GM18526 (cell line): ENCODE results near the gene SH3BGRL2.

Experiments used
- POLR2A ChIP-seq: IDR thresholded peaks from 3 replicates; pipeline ENCODE4 v1.6.1; 2011; ENCODE audit not compliant: insufficient read length; ENCODE audit errors: extremely low read depth

SH3BGRL2 gene

DNA sequence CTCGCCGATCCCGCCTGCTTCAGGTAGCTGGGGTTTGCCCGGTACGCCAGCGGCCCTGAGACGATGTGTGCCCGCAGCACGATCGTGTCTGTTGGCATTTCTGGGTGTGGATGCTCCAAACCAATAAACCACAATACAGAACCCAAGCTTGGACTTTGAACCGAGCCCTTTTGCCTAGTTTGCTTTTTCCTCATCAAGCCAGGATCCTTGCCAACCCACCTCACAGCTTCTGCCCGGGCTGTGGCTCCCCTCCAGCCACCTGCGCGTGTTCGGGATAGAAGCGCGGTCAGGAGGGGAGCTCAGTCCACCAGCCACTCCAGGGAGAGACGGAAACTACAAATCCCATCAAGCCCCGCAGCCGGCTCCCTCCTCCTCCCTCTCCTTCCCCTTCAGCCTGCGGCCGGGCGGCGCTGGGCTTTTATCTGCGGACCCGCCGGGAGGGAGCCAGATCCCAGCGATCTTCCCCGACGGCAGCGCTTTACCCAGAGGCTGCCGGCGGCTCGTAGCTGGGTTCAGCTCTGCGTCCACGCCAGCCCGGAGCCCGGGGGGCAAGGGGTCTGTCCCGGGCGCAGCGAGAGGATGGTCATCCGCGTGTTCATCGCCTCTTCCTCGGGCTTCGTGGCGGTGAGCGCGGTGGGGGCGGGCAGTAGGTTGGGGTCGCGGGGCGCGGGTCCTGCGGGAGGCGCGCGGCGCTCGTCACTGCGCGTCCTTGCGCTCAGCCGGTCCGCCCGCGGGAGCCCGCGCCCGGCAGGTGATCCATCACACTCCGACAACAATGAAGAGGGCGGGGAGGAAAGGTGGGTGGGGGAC, at the start of gene SH3BGRL2:
Gene SH3BGRL2 (plus strand): TSS at position 447 of the 810 bp plus-strand sequence. CDS start 133 bp downstream, at position 580.
- TF ChIP-seq POLR2A = no peak

DNA sequence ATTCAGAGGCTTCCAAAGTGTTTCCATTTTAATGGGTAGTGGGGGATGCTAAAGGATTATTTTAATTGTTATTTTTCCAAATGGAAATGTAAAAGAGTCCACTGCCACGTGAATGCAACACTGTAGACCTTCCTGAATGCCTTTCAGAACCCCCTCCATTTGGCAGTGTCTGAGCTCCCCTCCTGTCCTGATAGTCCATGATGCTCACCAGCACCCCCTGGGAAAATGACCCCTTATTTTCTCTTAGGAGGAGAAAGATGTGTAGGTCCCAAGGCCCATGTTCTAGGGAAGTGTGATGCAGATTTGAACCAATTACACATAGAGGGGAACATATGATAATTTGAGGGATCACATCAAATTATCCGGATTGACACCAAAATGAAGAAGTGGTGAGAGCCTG, 46.8 kb upstream of the SH3BGRL2 start:
- no peak for TF ChIP-seq POLR2A

DNA sequence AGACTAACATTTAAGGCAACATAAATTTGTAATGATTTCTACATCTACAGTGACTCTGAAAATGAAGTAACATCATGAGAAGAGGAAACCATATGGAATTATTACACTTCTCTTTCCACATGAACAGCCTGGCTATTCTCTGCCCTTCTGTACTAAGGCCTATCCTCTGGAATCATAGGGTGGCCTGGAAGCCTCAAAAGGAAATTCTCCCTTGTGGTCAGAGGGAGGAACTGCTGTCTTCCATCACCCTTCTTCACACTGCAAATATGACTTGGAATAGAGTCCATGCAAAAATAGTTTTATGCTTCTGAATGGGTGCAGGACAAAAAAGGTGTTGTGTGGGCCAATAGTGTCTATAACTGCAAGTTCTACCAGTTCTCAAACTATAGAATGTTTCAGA, 44.6 kb upstream of the SH3BGRL2 start:
- no peak for TF ChIP-seq POLR2A

DNA sequence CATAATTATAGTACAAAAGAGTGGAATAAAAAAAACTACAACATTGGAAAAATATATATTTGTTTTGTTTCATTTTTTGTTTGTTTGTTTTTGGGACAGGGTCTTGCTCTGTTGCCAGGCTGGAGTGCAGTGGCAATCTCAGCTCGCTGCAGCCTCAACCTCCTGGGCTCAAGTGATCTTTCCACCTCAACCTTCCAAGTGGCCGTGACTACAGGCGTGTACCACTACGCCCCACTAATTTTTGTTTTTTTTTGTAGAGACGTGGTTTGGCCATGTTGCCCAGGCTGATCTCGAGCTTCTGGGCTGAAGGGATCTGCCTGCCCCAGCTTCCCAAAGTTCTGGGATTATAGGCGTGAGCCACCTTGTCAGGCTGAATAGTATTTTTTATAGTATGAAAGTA, 41.4 kb upstream of the SH3BGRL2 start:
- TF ChIP-seq POLR2A = no peak

DNA sequence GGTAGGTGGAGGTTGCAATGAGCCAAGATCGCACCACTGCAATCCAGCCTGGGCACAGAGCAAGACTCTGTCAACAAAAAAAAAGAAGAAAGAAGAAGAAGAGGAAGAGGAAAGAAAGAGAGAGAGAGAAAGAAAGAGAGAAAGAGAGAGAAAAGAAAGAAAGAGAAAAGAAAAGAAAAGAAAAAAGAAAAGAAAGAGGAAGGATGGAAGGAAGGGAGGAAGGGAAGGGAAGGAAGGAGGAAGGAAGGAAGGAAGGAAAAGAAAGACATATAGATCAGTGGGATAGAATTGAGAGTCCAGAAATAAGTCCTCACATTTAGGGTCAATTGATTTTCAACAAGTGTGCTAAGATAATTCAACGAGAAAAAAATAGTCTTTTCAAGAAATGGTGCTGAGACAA, 34.0 kb upstream of the SH3BGRL2 start:
- no peak for TF ChIP-seq POLR2A

DNA sequence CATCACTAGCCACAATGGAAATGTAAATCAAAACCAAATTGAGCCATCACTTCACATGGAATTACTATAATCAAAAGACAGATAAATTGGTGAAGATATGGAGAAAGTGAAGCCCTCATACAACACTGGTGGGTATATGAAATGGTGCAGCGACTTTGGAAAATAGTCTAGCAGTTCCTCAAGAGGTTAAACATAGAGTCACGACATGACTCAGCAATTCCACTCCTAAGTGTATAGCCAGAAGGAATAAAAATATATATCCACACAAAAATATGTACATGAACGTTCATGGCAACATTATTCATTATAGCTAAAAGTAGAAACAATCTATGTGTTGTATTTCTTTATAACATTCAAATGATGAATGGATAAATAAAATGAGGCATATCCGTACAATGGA, 33.1 kb upstream of the SH3BGRL2 start:
- TF ChIP-seq POLR2A = no peak

DNA sequence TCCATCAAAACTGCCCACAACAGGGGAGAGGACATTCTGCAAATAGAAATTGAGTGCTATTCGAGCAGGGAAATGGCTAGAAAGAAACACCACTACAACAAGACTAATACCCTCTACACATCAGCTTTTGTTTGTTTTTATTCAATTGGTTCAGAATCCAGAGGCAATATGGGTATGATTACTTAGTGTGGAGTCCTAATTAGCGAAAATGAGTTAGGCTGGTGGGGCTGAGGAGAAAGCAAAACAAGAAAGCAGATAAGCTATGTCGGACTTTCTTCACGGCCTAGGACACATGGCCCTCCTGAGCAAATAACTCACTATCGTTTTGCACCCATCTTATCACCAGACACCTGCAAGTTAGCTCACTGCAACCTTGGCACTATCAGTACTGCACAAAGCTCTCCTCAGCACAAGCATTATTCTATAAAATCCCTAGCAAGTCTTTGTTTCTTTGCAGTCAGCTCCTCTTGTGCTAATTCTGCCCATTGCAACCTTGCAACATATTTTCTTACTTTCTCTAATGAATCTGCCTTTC, 31.3 kb upstream of the SH3BGRL2 start:
- no peak for TF ChIP-seq POLR2A

DNA sequence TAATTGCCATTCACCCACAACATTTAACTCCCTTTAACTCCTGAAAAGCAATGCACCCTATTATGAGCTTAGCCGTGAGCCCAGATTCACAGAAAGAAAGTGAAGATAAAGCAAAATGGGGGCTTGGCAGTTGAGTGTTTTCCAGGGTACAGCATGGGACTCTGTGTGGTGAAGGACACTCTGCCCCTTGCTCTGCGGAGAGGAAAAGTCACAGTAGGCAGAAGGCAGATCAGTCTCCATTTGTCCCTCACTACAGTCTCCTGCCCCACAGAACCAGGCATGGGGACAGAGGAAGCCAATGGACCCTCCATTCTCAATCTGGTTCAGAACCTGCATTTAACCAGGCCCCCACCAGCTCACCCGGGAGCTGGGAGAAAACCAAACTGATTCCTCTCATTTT, 30.8 kb upstream of the SH3BGRL2 start:
- no peak for TF ChIP-seq POLR2A

DNA sequence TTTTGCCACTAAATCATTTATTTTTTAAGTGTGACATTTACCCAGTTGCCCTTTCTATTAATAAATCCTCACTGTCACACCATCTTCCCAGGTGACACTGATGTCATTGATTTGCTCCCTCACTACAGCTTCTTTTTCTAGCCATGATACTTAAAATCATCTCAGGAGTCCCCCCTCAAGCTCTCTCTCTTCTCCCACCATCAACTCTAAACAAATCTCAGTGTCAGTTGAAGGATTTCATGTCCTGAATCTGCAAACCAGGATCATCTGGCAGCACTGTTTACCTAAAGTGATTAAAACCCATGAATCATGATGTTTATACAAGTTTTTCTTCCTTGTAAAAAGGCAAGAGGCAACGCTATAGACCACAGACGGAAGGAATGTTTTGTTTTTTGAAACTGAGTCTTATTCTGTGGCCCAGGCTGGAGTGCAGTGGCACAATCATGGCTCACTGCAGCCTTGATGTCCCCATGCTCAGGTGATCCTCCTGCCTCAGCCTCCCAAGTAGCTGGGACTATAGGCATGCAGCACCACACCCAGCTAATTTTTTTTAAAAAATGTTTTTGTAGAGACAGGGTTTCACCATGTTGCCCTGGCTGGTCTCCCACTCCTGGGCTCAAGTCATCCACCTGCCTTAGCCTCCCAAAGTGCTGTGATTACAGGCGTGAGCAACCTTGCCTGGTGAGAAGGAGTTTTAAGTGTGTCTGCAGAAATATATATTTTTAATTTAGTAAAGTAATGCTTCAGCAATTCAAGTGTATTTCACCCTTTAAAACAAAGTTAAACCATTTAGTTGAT, 30.1 kb upstream of the SH3BGRL2 start:
- no peak for TF ChIP-seq POLR2A

DNA sequence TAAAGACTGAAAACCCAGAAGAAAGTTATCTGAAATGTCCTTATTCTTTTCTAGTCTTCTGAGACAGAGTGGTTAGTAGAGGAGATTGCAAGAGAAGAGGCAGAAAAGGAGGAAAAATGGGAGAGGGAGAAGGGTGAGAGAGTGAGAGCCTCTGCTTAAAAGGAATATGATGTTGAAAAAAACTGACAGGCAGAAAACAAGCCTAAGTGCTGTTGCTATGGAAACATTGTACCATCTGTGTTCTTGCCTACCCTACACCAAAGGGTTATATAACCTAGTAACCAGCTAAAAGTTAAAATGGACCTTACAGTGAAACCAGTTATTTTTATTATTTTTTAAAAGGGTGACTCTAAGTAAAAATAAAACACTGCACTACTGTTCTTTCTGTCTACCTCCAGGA, 28.3 kb upstream of the SH3BGRL2 start:
- no peak for TF ChIP-seq POLR2A

DNA sequence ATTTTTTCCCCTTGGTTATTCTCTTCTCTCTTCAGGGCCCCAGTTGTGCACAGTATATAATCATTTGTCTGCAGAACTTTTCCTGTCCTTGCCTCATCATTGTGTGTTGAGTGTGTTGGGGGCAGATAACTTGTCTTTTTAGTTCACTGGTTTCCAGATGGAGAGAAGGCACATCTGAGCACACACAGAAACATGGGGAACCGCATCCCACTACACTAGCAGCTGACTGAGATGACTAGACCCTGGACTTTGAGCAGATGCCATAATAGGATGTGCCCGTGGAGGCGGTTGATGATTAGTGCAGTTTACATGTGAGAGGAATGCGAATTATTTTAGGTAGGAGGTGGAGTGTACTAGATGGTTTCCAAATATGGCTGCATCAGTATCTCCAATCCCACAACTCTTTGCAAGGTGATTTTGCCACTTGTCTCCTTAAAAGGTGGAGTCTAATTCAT, 26.5 kb upstream of the SH3BGRL2 start:
- no peak for TF ChIP-seq POLR2A

DNA sequence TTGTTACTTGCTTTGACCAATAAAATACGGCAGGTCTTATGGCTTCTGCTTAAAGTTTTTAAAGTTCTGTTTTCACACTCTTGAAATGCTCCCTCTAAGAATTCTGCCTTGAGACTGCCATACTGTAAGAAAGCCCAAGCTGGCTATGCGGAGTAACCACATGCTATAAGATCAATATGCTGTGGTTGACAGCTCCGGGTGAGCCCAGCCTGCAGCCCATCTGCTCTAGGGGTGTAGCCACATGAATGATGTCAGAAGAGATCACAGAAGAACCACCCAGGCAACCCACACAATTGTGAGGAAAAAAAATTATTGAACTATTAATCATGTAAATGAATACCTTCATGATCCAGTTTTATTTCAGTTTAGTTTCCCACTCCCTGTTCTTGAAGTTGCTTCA, 26.1 kb upstream of the SH3BGRL2 start:
- TF ChIP-seq POLR2A = no peak

DNA sequence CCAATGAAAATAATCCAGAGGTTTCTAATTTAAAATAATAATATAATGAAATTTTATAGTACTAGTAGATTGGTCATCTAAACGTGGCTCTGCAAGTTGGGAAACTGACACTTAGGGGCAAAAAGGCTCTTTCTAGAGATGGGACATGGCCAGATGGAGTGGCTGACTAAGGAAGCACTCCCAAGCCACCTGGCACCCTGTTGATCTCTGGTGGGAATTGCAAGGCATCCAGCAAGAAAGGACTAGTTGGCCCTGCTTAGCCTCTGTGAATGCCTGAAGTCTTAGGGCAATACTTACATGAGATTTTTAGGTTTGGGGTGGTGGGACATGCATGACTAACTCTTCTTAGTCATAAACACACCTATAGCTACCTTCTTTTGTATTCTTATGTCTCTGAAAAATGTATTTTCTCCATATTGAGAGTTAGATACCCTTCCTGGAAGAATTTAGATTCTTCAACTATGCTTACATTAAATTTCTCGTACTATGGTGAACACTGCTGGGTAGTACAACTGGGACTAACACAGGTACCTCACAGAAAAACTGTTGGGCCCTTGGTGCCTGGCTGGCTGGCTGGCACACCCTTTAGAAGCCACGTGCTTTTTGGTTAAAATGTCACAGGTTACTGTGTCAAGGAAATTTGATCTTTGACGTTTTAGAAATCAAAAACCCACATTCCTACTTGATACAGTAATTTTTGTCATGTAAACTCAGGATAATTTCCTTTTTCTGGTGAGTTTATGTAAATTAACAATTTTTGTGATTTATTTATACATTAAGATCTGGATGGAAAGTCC, 25.0 kb upstream of the SH3BGRL2 start:
- TF ChIP-seq POLR2A = no peak

DNA sequence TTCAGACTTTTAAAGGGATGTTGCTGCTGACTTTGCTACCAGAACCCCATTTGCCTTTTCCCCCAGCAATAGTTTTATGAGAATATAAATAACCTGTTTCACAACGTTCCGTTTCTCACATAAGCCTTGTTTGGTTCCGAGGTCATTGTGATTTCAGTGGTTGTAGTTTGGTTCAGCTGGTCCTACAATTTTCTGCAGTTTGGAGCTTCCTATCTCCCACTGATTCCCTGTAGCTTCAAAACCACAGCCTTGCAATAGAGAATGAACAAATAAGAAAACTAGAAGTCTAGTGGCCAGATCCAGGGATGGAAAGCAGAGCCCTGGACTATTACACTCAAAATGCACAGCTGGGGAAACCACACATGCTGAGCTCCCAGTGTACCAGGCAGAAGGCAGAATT, 24.1 kb upstream of the SH3BGRL2 start:
- TF ChIP-seq POLR2A = no peak
